Measurements from ENCODE around the gene LNPEP.
A peak's percentile ranks its signal among the peaks of the same experiment; 100 is the strongest.

LNPEP gene

GRCh38 chr5:97019435-97020117, 83.7 kb downstream of the LNPEP start:
- H3K36me3 Mint-ChIP-seq (ENCODE audit: low read depth): peaks cover 40% of the 10 kb centered on the region
- no peaks in the 10 kb centered on the region for H3K27me3 Mint-ChIP-seq
- no peaks in the 10 kb centered on the region for H3K9me3 Mint-ChIP-seq
- H3K4me1 Mint-ChIP-seq: peaks cover 17% of the 10 kb centered on the region
- no peak for DNase-seq
- no peak overlapping the region for H3K4me3 Mint-ChIP-seq
- no peak overlapping the region for H3K27ac Mint-ChIP-seq
- ATAC-seq: no peak

- no peak for DNase-seq
- Mint-ChIP-seq H3K4me1 (peaks cover 17% of the 10 kb centered on the region), H3K27ac (no peak overlapping the region), H3K27me3 (no peaks in the 10 kb centered on the region), H3K4me3 (no peak overlapping the region), H3K9me3 (no peaks in the 10 kb centered on the region), H3K36me3 (ENCODE audit: low read depth) (peaks cover 38% of the 10 kb centered on the region)
- ATAC-seq: no peak
These were observed 85.5 kb downstream of the LNPEP start for GRCh38 chr5:97021416-97021815.

GRCh38 chr5:97022898-97023297, 87.0 kb downstream of the LNPEP start:
- Mint-ChIP-seq H3K27me3 (no peaks in the 10 kb centered on the region), H3K4me1 (peaks cover 17% of the 10 kb centered on the region), H3K27ac (peak overlapping the region; percentile 59), H3K9me3 (no peaks in the 10 kb centered on the region), H3K4me3 (no peak overlapping the region), H3K36me3 (ENCODE audit: low read depth) (peaks cover 36% of the 10 kb centered on the region)
- no peak for ATAC-seq
- no peak for DNase-seq

GRCh38 chr5:97026721-97027120, 90.8 kb downstream of the LNPEP start:
- H3K27me3 Mint-ChIP-seq: no peaks in the 10 kb centered on the region
- no peak overlapping the region for H3K4me3 Mint-ChIP-seq
- H3K4me1 Mint-ChIP-seq: peaks cover 13% of the 10 kb centered on the region
- H3K27ac Mint-ChIP-seq: no peak overlapping the region
- peaks cover 44% of the 10 kb centered on the region for H3K36me3 Mint-ChIP-seq (ENCODE audit: low read depth)
- DNase-seq (no peak), ATAC-seq (no peak)
- no peaks in the 10 kb centered on the region for H3K9me3 Mint-ChIP-seq

- no peak overlapping the region for H3K27ac Mint-ChIP-seq
These were observed 101.9 kb downstream of the LNPEP start for GRCh38 chr5:97037819-97038218.

GRCh38 chr5:97041239-97041638, 105.4 kb downstream of the LNPEP start:
- Mint-ChIP-seq H3K9me3 (no peaks in the 10 kb centered on the region), H3K27ac (no peak overlapping the region), H3K4me3 (no peak overlapping the region), H3K4me1 (peaks cover 5% of the 10 kb centered on the region), H3K36me3 (ENCODE audit: low read depth) (peaks cover 5% of the 10 kb centered on the region), H3K27me3 (no peaks in the 10 kb centered on the region)
- DNase-seq (no peak), ATAC-seq (no peak)

More at GRCh38 chr5:97037819-97038218, 101.9 kb downstream of the LNPEP start:
- H3K4me3 Mint-ChIP-seq: no peak overlapping the region
- peaks cover 8% of the 10 kb centered on the region for H3K36me3 Mint-ChIP-seq (ENCODE audit: low read depth)
- H3K27me3 Mint-ChIP-seq: no peaks in the 10 kb centered on the region
- DNase-seq: no peak
- peak; percentile 87 for ATAC-seq
- no peaks in the 10 kb centered on the region for H3K9me3 Mint-ChIP-seq
- peaks cover 5% of the 10 kb centered on the region for H3K4me1 Mint-ChIP-seq

GRCh38 chr5:97042996-97043395, 107.1 kb downstream of the LNPEP start:
- H3K27ac Mint-ChIP-seq: no peak overlapping the region
- ATAC-seq (no peak), DNase-seq (no peak)
- no peaks in the 10 kb centered on the region for H3K36me3 Mint-ChIP-seq (ENCODE audit: low read depth)
- H3K4me1 Mint-ChIP-seq: no peaks in the 10 kb centered on the region
- no peak overlapping the region for H3K4me3 Mint-ChIP-seq
- H3K9me3 Mint-ChIP-seq: no peaks in the 10 kb centered on the region
- no peaks in the 10 kb centered on the region for H3K27me3 Mint-ChIP-seq

DNA sequence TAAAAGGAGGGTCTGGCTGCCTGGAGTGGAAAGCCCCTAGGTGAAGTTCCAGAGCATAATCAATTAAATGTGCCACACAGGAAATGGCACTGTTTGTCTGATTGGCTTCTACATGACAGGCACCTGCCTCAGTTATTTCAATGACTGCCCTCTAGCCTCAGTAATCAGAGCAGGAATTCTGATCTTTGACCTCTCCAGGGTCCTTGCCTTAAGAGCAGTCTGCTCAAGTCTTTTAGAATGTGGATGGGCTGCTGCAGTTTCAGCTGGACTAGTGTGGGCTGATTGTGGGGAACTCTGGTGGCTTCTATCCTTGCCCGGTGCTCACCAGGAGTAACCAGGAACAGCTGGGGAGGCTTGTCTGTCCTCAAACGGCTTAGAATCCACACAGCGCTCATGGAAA, 107.6 kb downstream of the LNPEP start:
- no peak overlapping the region for H3K27ac Mint-ChIP-seq

GRCh38 chr5:97044052-97044451, 108.2 kb downstream of the LNPEP start:
- H3K36me3 Mint-ChIP-seq (ENCODE audit: low read depth): no peaks in the 10 kb centered on the region
- H3K9me3 Mint-ChIP-seq: no peaks in the 10 kb centered on the region
- ATAC-seq: no peak
- H3K27ac Mint-ChIP-seq: no peak overlapping the region
- no peak for DNase-seq
- no peaks in the 10 kb centered on the region for H3K4me1 Mint-ChIP-seq
- H3K27me3 Mint-ChIP-seq: no peaks in the 10 kb centered on the region
- no peak overlapping the region for H3K4me3 Mint-ChIP-seq

More for the DNA sequence above, 107.6 kb downstream of the LNPEP start:
- H3K4me3 Mint-ChIP-seq: no peak overlapping the region
- H3K27me3 Mint-ChIP-seq: no peaks in the 10 kb centered on the region
- H3K4me1 Mint-ChIP-seq: no peaks in the 10 kb centered on the region
- no peak for DNase-seq
- H3K36me3 Mint-ChIP-seq (ENCODE audit: low read depth): no peaks in the 10 kb centered on the region
- no peaks in the 10 kb centered on the region for H3K9me3 Mint-ChIP-seq
- no peak for ATAC-seq

DNA sequence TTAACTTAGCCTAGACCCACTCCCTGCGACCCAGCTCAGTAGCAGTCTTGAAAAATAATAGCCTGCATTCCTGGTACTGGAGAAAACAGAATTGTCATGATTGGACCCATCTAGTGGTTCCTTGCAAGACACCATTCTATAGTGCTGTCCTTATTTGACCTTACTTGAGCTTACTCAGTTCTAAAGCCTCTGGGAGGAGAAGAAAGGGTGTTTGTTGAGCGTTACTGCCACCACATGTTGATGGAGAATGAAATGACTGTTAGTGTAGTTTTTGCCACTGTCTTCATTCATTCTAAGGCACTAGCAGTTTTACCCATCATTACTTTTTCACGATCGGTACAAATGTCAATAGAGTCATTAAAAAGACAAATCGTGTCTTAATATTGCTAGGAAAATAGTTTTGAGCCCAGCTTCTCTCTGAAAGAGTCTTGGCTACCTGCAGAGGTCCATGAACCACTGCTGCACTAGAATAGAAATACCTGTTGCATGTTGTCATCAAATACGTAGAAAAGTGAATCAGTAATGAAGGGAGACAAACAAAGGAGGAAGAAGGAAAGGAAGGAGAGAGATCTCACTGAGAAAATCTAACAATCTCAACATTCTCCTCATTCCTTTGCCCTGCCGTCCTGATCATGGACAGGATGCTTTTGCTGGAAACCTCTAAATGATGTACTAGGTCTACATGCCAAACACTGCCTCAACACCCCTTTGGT, 110.5 kb downstream of the LNPEP start:
- H3K36me3 Mint-ChIP-seq (ENCODE audit: low read depth): no peaks in the 10 kb centered on the region
- ATAC-seq (no peak), DNase-seq (no peak)
- no peaks in the 10 kb centered on the region for H3K27me3 Mint-ChIP-seq
- H3K4me1 Mint-ChIP-seq: no peaks in the 10 kb centered on the region
- H3K27ac Mint-ChIP-seq: no peak overlapping the region
- H3K9me3 Mint-ChIP-seq: no peaks in the 10 kb centered on the region
- H3K4me3 Mint-ChIP-seq: no peak overlapping the region

DNA sequence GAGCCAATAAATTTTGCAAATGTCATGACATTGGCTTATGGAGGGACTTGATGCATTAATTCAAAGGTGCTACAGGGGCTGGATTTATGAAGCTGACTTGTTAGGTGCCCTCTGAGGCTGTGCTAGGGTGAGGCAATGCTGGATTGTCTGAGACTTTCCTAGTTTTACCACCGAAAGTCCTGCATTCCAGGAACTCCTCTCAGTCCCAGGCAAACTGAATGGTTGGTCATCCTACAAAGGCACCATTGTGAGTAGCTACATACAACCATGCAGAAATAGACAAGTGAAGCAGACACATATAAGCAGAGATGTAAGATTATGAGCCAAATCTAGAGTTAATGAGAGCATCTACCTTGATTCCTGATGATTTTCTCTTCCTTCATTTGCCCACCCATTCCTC, 111.2 kb downstream of the LNPEP start:
- no peak overlapping the region for H3K27ac Mint-ChIP-seq
- no peaks in the 10 kb centered on the region for H3K4me1 Mint-ChIP-seq
- DNase-seq (no peak), ATAC-seq (no peak)
- H3K36me3 Mint-ChIP-seq (ENCODE audit: low read depth): no peaks in the 10 kb centered on the region
- H3K27me3 Mint-ChIP-seq: no peaks in the 10 kb centered on the region
- H3K9me3 Mint-ChIP-seq: no peaks in the 10 kb centered on the region
- H3K4me3 Mint-ChIP-seq: no peak overlapping the region

GRCh38 chr5:97049175-97049574, 113.3 kb downstream of the LNPEP start:
- DNase-seq (no peak), ATAC-seq (no peak)
- Mint-ChIP-seq H3K4me1 (no peaks in the 10 kb centered on the region), H3K36me3 (ENCODE audit: low read depth) (no peaks in the 10 kb centered on the region), H3K27ac (no peak overlapping the region), H3K27me3 (peaks cover 8% of the 10 kb centered on the region), H3K9me3 (no peaks in the 10 kb centered on the region), H3K4me3 (no peak overlapping the region)

GRCh38 chr5:97056263-97056662, 120.4 kb downstream of the LNPEP start:
- Mint-ChIP-seq H3K4me1 (no peaks in the 10 kb centered on the region), H3K27ac (no peak overlapping the region), H3K4me3 (no peak overlapping the region), H3K27me3 (peaks cover 10% of the 10 kb centered on the region), H3K9me3 (no peaks in the 10 kb centered on the region), H3K36me3 (ENCODE audit: low read depth) (no peaks in the 10 kb centered on the region)
- ATAC-seq (no peak), DNase-seq (no peak)

DNA sequence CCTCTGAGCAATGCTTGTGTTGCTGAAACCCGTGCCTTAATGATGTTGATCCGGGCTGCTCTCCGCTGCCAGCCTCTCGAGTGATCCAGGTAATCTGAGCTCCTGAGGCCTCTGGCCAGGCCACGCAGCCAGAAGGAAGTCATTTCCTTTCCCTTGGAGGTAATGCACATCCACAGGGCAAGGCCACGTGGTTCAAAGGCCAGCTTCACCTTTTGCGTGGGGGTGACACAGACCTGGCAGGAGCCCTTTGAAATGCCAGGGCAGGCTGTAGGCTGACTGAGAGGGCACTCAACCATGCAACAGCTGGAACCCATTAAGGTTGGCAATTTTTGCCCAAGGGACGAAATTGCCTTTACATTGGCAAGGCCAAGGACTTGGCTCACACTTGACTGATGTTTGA, 126.2 kb downstream of the LNPEP start:
- no peak for DNase-seq
- Mint-ChIP-seq H3K9me3 (no peaks in the 10 kb centered on the region), H3K4me3 (no peak overlapping the region), H3K36me3 (ENCODE audit: low read depth) (no peaks in the 10 kb centered on the region), H3K27ac (no peak overlapping the region), H3K27me3 (no peaks in the 10 kb centered on the region), H3K4me1 (no peaks in the 10 kb centered on the region)
- ATAC-seq: no peak

- Mint-ChIP-seq H3K27me3 (no peaks in the 10 kb centered on the region), H3K4me3 (no peak overlapping the region), H3K4me1 (no peaks in the 10 kb centered on the region), H3K9me3 (no peaks in the 10 kb centered on the region), H3K36me3 (ENCODE audit: low read depth) (no peaks in the 10 kb centered on the region), H3K27ac (no peak overlapping the region)
- ATAC-seq (no peak), DNase-seq (no peak)
These were observed 127.4 kb downstream of the LNPEP start for GRCh38 chr5:97063251-97063650.
